GM18508 (cell line): ENCODE results near the gene PKP4.

Source experiments
- ATAC-seq: cut with Tn5 transposase; IDR thresholded peaks from one replicate; pipeline ENCODE4 v1.9.1; 2021; ENCODE audit warnings: moderate number of reproducible peaks; ENCODE audit not compliant: insufficient read depth, unreplicated experiment

PKP4 gene

DNA sequence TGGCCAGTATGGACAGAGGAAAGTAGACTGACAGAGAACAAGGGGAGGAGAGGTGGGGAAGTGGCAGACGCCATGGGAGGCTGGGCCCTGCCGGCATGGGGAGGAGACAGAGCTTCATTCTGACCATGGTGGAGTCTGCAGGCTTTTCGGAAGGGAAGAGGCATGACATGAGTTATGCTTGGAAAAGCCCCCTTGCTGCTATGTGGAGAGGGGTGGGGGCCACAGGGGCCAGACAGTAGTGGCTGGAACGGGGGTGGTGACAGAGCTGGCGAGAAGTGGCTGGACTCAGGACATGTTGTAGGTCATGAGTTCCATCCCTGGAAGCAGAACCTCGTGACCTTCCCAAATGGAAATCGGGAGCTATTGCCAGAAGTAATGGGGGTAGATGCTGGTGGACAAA lies 271.7 kb downstream of the PKP4 start:
- no peak for ATAC-seq

DNA sequence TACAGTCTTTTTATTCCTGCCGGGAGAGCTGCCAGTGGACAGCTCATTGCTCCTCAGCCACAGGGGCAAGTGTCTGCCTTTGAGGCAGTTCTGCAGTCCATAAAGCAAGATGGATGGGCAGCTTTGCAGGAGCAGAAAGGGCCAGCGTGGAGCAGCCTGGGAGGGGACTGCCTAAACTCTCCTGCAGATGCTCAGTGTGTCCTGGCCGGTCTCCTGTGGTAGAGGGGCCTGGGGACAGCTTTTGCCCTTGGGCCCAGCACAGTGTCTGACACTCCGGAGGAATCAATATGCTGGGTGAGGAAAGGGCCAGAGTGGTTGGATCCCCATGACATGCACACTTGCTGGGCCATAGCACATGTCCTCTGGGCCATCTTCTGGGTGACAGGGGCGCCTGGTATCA lies 272.7 kb downstream of the PKP4 start:
- ATAC-seq, result no peak

DNA sequence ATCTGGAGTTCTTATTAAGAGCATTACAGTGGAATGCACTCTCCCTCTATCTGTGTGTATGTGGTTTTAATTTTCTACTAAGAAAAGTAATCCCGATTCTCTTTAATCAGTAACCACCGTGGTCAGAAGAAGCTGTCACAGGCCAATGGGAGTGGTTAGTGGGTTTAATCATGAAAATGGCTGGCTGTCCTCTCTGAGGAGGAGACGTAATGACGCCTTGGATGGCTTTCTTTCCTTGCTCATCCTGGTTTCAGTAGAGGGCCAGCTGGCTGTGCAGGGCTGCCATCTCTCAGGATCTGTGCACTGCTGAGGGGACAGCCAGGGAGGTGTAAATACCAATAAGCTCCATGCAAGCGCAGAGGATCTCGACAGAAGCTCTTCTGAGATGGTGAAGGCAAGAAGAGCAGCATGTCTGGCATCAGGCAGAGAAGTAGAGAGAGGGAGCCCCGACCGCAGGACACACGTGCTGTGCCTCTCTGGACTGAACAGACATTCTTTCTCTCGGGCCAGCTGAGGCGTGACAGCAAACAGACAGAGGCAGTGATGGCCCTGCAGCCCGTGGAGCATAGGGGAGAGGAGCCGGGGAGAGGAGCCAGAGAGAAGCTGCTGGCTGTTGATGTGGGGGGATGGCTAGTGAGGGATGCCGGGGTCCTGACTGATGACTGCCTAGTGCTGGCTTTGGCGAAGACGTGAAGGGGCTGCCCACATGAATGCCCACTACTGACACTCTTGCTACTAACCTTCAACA lies 273.3 kb downstream of the PKP4 start:
- no peak for ATAC-seq

DNA sequence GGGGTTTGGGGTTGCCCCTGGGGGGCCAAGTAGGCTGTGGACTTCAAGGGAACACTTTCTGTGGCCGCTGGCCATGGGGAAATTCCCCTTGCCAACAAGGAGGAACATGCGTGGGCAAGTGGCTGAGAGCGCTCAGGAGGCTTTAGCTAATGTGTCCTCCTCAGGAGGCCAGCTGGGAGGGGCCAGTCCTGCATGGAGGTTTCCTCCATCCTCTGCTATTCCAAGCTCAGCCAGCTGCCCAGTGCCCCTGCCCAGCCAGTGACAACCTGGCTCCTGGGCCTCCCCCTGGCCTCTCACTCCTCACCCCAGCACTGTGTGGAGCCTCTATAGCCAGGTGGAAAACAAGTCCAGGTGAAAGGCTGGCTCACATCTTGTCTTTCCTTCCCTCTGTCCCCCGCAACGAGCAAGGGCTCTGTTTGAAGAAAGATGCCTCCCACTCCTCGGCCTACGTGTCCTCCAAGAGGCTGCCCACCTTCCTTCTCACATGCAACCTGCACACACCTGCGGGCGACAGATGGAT lies 273.9 kb downstream of the PKP4 start:
- ATAC-seq, result no peak

DNA sequence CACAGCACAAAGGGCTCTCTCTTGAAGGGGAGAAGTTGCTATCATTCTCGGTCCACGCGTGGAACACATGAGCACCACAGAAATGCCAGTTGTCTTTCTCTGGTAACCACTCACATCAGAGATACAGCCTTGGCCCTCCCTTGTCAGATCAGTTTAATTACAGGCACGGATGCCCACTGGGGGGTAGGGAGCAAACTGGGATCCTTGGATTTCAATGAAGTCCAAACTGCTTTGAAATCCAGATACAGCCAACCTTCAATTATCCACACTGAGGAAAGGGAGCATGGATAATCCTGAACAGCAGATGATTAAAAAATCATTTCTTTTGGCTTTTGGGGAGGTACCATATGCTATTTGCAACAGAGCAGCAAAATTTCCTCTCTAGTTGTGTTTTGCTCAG lies 274.6 kb downstream of the PKP4 start:
- ATAC-seq, result no peak
